Liver (tissue), 3 donors: ENCODE results near the gene HMGCL.

ENCODE experiments used
- CTCF ChIP-seq: fragments of 150-350 bp; IDR thresholded peaks from 2 replicates; pipeline ENCODE4 v1.5.1; 2017; ENCODE audit warnings: improper control_type of control experiment, low read depth, low read length; ENCODE audit not compliant: missing input control
- GABPA ChIP-seq, 2 donors: IDR thresholded peaks in 1 of 2; conservative IDR thresholded peaks in 1 of 2; 2 replicates each; pipeline ENCODE4 v1.6.1; 2016; ENCODE audit warnings: antibody characterized with exemption in 2 of 2, mild to moderate bottlenecking in 1 of 2, moderate library complexity in 1 of 2
- HNF4A ChIP-seq, 2 donors: conservative IDR thresholded peaks; 2 replicates each; pipeline ENCODE4 v1.6.1; 2016; ENCODE audit warnings: antibody characterized with exemption in 2 of 2, mild to moderate bottlenecking in 2 of 2
- donor health status: healthy.
- donor health status: healthy.

DNA sequence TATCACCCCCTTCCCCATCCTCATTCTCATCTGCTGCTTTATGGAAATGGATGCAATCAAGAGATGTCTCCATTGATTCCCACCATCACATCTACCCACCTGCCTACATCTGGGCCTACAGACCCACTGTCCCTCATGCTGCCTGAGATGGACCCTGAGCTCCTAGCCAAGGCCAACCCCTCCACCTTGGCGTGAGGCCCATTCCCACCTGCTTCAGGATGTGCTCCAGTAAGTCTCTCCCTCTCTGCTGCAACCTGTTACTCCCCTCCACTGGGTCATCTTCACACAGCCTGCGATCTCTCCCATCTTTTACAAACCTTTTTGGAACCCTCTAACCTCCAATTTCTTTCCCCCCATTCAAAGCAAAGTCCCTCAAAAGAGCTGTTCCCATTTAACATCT lies 20.2 kb downstream of the HMGCL start:
- TF ChIP-seq CTCF, result no peak
- TF ChIP-seq HNF4A (conservative IDR thresholded peaks at IDR 0.05), result no peak
- TF ChIP-seq GABPA (IDR thresholded peaks at IDR 0.05 in 1 of 2, conservative IDR thresholded peaks at IDR 0.05 in 1 of 2), result no peak
